NCI-H226 (cell line): ENCODE data around the gene PAX7.

Experiments
- DNase-seq: peaks from one replicate; pipeline ENCODE4 v3.0.0-alpha.2; 2015

PAX7 gene

DNA sequence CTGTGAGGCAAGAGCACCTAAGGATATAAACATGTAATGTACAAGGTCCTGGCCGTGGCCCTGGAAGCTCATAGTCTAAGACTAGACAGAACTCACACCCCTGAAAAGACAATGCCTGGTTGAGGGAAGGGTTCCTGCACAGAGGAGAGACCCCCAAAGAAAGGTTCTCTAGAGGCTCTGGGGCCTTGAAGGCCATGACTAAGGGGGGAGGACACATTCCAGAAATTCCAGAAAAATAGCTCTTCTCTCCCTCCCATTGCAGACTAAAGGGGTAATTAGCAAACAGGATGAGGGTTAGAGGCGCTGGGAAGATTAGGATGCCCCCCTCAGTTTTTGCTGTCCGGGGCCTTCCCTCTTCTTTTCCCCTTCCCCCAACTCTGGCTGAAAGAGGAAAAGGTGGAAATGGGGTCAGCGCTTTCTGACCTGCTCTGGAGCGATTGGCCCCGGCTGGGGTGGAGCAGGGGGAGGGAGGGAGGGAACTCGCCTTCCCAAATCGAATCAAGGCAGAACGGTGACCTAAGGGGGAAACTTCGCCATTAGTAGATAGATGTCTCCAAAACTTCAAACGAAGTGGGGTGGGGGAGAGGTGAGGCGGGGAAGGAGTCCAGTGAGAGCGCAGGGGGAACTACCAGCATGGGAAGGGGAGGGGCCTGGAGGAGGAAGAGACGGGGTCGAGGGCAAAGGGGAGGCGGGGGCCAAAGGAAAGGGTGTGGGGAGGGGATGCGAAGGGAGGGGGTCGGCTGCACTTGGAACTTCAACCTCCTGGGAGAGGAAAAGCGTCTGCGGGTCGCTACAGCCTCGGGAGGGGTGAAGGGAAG is 11.8 kb downstream of the PAX7 start:
- DNase-seq, result no peak

DNA sequence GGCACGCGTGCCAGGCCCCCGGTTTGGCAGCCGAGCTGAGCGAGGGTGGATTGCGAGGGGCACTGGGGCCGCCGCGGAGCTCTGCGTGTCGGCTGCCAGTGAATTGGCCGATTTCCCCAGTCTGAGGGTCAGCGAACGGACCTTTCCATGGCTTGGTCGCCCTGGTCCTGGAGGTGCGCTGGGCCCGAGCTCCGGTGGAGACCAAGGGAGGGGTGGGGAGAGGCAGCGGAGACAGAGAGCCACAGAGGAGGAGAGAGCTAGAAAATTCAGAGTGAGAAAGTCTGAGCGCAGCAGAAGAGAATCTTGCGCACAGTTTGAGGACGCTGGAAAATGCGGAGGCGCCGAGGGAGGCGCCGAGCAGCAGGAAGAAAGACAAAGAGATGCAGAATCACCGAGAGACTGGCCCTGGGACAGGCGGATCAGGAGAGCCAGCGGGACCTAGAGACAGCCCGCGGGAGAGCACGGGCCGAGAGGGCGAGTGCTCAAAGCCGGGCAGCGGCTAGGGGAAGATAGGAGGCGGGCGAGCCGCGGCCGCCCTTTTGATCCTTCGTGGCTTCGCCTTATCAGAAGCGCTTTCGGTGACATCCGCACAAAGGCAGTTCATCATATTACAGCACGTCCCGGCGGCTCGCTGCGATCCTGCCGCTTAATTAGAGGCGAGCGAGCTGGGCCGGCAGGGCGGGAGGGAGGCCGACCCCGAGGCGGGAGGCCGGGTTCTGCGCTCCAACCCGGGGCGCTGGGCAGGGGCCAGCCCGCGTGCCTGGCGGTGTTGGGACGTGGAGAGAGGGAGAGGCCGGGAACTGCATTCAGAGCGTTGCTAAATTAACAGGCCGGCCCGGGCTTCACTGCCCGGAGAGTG is 12.7 kb downstream of the PAX7 start:
- peak; percentile 3 for DNase-seq

DNA sequence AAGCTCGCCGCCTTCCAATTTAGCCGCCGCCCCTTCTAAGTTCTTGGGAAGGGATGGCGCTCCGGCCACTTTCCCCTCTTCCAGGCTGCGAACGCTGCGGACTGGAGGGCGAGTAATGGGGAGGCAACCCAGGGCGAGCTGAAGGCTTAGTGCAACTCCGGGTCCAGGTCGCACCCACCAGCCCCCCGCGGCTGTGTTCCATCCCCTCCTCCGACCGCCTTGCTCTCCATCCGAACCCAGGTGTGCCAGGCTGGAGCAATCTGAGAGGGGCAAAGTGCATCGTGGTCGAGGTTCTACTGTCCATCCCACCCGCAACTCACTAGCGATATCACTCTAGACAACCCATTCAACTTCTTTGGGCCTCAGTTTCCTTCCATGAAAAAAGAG is 13.4 kb downstream of the PAX7 start:
- DNase-seq, result no peak

DNA sequence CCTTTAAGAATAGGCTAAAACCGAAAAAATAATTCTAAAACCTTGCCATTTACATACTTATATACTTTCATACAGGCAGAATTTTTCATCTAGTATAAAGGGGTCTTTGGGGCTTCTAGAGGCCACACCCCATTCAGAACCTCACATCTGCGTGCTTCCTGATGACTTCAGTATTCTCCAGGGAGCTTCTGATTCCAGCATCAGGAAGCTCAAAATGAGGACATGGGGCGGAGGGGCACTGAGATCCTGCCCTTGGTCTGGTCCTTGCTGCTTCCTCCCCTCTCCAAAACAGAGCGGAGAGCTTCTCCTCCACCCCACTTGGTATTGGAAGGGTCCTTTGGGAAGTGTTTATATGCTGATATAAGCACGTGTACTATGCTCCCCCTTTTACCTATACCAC is 13.8 kb downstream of the PAX7 start:
- no peak for DNase-seq

DNA sequence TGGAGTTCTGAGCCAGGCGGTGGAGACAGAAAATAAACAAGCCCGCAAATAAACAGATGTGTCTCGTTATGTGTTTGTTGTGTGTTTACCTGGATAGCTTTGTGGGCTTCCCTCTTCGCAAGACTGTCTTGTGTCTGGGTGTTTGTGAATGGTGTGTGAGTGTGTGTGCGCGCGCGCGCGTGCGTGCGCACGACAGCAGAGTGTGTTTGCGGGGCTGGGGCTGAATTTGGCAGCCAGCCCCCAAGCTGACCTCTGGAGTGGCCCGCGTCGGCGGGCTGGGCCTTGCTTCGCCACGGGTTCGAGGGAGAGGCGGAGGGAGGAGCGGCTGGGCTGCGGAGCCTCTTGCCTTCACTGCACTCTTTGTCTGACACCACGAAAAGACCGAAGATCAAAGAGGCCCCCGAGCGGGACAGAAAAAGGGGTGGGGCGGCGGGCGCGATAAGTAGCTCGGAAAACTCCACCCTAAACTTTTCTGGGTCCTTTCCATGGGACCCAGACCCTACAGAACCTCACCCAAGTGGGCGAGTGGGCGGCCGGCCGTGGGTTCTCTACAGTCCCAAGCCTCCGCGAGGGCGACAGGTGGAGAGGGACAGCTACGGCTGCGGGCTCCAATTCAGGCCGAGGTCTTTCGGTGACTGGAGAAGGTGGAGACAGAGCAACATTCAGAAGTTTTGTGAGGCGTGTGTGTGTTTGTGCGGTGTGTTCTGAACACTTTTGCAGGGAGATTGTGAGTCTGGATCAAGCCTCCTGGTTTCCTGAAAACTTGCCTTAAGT is 14.5 kb downstream of the PAX7 start:
- DNase-seq, result no peak

DNA sequence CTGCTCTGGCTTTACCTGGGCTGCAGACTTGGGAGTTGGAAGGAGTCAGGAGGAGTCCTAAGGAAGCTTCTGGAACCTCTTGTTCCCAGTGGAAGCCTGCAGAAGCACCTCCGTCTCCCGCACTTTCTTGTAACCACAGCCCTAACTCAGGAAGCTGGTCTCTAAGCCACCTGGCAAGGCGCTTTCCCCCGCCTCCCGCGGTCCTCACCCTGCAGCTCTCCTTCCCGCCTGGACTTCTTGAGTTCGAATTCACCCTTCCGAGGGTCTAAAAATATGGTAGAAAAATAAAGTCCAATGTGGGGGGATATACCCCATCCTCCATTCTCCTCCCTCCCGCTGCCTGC is 15.1 kb downstream of the PAX7 start:
- DNase-seq, result no peak

DNA sequence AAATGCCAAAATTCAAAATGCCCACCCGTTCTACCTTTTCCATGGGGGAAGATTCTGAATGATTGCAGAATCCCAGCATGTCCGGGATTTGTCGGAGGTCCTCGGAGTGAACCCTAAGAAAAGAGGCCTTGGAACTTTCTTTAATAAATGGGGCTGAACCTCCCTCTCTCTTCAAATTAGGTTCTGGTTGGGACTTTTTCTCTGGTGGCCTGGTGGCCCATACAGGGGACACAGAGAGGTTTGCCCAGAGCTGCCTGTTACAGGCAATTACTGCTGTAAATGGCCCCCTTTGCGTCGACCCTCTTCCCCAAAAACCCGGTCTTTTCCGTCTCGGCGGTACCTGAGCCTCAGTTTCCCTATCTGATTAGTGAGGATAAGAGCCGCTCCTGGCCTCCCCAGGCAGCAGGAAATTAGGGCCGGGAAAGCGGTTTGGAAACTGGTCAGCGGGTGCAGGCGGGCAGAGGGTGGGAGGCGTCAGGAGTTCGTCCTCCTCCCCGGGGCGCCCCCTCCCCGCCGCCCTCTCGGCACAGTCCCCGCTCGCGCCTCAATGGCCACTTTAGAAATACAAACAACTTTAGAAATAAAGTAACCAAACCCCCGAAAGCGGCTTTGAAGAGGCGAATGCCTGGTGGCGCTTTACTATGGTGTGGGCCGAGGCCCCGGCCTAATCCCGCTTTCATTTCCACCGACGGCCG is 15.6 kb downstream of the PAX7 start:
- DNase-seq, result no peak

DNA sequence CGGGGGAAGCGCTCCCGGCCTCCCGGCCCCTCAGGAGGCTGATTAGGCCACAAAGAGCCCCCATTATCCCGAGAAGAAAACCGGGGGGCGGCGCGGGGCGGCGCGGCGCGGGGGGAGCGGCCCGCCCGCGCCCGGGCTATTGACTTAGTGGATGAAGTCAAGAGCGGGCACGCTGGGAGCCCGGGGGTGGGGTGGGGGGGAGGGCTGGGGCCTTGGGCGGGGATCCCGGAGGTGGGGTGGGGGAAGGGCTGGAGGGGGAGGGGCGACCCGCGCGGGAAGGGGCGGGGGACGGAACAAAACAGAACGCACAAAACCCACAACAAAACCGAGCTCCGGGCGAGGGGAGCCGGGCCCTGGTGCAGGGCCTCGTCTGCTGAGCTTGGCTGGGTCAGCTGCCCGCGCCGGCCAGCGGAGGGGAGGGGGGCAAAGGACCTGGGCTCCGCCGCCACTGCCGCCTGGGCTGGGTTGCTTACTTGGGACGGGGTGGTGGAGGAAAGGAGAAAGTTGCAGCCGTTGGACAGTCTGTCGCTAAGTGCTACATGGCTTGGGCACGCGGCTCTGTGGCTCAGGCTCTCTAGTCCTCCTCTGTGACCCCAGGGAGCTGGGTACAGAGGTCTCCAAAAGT is 16.3 kb downstream of the PAX7 start:
- no peak for DNase-seq

DNA sequence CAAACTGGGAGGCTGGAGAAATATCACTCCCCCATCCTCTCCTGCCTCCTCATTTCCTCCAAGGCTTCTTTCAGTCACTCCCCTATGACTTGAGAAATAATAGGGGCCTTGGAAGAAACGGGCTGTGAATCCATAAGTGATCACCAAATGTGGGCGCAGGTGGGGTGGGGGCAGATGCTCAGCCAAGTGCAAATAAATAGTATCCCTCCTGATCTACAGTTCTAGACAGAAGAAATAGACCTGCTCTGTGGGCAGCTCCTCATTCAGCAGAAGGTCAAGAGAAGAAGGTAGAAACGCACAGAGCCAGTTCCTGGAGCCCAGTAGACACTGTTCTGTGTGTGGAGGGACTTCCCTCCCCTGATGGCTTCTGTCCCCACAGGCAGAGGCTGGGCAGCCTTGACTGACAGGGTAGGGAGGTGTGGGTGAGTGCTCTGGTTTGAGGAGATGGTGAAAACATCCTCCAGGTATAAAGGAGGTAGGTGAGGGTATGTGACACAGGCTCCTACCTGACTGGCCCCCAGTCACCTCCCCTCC is 17.1 kb downstream of the PAX7 start:
- no peak for DNase-seq

DNA sequence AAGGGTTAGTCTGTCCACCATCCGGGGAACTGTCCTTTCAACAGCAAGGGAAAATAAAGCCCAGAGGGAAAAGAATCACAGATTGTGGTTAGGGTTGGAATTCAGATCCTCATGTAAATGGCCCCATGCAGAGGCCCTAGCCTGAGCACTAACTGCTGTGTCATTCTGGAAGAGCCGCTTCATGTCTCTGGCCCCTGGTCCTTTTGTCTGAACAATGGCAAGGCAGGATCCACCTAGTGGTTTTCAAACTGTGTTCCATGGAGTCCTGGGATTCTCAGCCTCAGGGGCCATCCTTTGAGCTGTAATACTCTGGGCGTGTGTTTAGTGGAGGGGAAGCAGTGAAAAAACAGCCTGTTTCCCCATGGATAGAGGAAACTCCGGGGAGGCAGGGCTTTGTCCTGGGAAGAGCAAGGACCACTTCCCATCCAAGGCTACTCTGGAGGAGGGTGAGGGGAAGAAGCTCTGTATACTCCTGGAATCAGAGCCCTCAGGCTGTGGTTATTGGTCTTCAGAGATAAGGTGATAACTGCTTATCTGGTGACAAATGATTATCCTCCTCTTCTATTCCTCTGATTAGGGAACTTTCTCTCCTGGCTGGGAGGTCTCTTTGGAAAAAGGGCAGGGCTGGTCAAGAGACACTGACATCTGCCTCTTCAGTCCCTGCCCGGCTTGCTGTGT is 19.2 kb downstream of the PAX7 start:
- peak; percentile 53 for DNase-seq

DNA sequence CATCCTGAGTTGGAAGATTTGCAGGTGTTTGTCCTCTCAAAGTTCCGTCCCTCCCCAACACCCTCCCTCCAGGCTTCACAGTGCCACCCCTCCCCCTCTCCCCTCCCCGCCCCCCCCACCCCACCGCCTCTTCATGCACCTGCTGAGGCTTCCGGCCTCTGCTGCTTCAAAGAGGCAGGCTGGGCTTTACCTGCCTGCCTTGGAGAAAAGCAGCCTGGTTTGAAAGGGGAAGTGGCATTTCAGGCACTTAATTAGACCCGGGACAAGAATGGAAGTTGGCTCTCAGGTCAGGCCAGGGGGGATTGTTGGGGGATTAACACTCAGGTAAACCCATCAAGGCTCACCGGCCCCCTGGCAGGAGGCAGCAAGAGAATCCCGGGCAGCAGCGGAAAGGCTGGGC is 21.1 kb downstream of the PAX7 start:
- DNase-seq, result no peak

DNA sequence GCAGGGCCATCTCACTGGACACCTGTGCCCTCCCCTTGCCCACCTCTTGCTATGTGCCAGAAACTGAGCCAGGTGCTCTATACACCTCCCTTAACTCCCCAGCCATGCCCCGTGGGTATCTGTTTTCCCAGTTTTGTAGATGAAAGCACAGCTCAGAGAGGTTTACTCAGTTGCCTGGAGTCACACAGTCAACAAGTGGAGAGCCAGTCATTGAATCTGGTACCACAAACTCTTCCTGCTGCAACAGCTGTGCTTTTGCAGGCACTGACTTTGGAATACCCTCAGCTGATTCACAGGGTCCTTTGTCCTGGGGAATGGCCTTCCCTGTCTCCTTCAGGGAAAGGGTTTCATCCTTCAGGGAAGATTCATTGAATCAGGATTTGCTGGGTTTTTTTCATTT is 22.1 kb downstream of the PAX7 start:
- DNase-seq, result no peak

DNA sequence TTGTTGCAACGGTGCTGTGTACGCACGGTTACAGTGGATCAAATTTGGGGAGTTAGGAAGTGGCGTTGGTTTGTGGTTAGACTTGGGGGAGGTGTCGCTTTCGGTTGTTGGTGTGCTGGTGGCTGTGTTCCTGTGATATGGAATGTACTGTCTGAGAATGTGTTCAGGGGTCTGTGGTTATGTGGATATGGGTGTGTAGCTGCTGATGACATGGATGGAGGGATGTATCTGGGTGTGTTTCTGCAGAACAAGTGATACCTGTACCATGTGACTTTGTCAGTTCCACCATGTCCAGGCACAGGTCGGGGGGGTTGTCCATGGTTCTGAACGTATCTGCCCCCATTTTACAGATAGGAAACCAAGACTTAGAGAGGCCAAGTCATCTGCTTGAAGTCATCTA is 22.7 kb downstream of the PAX7 start:
- DNase-seq, result no peak

DNA sequence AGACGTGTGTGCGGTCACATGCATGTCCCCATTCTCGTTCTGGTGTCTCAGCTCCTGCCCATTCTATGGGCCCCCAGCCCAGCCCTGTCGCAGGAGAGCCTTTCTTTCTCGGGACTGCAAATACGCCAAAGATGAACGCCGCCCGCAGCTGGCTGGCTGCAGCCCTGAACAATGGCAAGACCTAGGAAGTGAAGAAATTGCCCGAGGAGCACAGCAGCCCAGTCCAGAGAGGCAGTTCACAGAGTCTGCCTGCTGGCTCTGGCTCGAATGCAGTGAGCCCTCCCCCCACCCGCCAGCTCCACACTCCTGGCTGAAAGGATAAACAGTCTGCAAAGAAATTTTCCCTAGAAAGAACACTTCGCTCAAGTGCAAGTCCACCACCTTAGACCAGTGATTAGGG is 23.3 kb downstream of the PAX7 start:
- DNase-seq, result no peak

DNA sequence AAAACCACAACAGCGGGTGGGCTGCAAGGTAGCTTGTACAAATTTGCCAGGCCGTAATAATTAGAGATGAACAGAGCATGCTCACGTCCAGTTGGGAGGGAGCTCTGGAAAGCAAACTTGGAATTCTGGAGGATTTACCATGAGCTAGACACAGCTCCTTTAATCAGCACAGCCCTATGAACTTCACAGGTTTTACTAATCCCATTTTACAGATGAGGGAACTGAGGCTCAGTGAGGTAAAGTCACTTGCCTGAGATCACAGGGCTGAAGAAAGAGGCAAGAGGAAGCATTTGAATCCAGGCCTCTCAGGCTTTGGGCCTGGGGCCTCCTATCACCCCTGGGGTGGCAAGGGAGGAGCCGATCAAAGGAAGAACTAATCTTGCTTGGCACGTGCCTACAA is 24.0 kb downstream of the PAX7 start:
- DNase-seq, result no peak

DNA sequence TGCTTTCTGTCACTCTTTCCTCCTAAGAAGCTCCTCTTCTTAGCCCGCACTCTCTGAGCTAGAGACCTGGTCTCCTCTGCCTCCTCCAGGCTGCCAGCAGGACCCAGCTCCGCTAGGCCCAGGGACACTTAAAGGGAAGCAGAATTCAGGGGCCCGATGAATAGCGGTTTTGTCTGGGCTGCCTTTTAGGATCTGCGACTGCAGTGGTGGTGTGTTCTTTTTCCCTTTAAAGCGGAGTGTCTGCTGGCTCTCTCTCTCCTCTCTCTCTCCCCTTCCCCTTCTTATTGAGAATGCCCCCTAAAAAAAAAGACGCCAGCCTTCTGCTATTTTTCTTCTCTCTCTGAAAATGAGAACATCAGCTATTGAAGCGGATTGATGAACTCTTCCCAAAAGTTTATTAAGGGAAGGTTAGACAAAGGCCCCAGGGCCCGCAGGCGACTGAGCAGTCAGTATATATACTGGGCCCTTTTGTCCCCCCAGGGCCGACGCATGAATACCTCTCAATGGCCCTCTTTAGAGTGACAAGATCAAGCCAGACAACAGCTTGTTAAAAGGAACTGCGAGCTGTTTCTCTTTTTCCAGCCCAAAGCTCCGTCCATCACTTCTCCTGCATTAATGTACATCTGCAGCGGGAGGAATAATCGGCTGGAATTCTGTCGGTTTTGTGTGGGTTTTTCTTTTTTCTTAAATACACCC is 27.0 kb downstream of the PAX7 start:
- DNase-seq, result no peak

DNA sequence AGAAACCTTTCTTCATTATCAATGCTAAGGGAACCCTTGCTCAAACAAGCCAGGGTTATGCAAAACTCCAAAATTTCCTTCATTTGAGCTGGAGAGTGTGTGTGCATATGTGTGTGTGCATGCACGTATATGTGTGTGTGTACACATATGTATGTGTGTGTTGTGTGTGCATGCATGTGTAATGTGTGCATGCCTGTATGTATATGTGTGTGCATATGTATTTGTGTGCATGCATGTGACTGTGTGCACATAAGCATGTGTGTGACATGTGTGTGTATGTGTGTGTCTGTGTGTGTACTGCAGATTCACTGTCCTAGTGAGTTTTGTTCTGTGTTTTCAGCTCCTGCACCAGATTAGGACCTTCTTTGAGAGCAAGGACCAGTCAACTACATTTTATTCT is 28.2 kb downstream of the PAX7 start:
- no peak for DNase-seq

DNA sequence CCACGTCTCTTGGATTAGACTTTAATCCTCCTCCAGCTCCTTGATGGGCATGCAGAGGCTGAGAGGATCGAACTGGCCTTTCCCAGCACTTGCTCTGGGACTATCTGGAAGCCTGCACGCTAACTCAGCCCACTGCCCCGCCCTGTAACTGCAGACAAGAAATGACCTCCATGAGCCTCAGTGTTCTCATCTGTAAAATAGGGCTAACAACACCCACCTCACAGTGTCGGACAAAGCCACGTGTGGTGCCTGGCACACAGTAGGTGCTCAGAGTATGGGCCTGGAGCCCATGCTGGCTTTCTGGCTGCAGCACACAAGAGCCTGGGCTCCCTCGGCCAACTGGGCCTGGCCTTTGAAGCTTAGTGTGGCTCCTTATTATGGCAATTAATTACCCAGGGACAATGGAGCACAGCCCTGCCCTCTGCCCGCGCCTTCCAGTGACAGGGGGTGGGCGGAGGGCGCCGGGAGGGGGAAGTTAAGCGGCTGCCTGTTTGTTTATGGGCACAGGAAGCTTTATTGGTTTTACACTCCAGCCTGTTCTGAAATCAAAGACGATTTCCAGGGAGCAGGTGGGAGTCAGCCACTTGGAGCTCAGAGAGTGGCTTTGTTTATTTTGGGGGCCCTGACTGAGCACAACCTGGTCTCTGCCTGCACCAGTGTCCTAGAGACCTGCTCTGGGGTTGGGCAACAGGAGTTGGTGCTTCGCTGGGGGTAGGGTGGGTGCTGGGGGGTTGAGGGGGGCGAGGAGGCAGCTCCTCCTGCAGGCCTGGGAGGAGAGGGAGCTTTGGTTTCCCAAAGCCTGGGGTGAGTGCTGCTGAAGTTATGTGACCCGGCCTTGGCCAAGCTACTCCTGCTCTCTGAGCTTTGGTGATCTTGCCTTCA is 31.0 kb downstream of the PAX7 start:
- no peak for DNase-seq

DNA sequence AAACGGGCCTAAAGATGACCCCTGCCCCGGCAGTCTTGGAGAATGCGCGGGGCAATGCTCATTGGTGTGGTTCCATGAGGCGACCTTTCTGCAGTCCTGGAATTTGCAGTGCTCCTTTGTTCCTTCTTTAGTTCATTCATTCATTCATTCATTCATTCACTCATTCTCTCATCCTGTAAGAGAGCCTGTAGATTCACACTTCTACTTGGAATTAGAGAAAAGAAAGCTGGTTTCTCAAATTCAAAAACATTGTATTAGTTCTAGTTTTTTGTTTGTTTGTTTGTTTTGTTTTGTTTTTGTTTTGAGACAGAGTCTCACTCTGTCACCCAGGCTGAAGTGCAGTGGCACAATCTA is 31.6 kb downstream of the PAX7 start:
- DNase-seq, result no peak

DNA sequence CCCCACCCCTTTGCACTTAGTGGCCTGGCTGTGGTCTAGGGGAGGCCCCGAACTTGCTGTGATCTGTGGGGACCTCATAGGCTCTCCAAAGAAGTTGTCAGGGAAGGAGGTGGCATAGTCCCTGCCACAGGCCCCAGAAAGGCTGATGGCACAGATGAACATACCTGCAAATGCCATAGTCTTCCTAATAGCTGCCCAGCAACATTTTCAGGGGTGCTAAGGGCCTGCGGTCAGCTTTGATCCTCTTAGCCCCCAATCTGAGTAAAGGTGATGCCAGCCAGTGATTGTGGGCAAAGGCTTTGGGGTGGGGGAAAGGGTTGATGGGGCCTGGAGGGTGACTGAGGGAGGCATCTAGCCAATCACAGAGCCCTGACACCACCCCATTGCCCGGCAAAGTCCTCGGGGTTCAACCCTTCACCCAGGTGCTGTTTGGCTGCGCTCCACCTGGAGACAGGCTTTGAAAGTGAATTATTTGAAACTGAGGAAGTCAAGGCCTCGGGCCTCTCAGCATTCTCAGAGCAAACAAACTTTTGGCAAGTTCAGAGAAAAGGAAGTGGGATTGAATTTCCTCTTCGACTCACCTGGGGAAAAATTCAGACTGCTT is 35.8 kb downstream of the PAX7 start:
- no peak for DNase-seq
